GM23338 (cell line): Measurements from ENCODE around the gene CALCOCO1.

ENCODE experiments used
- EZH2phosphoT487 ChIP-seq: fragments of 200-600 bp; sonication (generic); IDR thresholded peaks from one replicate; pipeline ENCODE4 v1.8.1; 2018; ENCODE audit warnings: antibody characterized with exemption; ENCODE audit not compliant: unreplicated experiment
- REST ChIP-seq: IDR thresholded peaks from one replicate; pipeline ENCODE4 v1.6.1; 2018; ENCODE audit warnings: antibody characterized with exemption; ENCODE audit not compliant: unreplicated experiment

DNA sequence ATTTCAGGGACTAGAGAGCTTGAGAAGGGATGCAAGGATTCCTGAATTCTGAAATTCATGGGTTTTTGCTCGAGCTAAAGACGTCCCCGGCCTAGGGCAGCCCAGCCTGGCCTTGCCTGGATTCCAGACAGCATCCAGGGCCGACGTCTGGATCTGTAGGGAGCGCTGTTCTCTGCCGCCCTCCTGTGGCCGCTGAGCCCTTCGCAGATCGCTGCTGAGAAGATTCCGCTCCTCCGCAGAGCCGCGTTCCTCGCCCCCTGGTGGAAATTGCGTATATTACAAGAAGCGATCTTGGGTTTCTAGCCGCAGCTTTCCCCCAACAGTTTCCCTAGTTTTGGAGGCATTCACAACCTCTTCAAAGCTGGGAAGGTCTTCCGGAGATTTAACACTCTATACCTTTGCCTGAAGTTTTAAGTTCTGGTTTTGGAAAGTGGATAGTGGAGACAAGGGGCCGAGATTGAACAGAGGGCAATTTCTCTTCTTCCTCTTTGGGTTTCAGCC lies 19.4 kb upstream of the CALCOCO1 start:
- TF ChIP-seq REST (no peak), EZH2phosphoT487 (no peak)
